Measurements from ENCODE around the gene TEX48.

TEX48 gene

GRCh38 chr9:114674798-114675540, 7.0 kb downstream of the TEX48 start:
- in situ Hi-C loops (cut with HindIII; ENCODE audit: low pct_unique_long_range_greater_than_20kb, low sequenced_read_pairs), result no loop called here
- DNase-seq (ENCODE audit: low read depth in 1 of 2, low spot score in 1 of 2), result no peak
- TF ChIP-seq JUND (IDR thresholded peaks at IDR 0.05; ENCODE audit: low read depth), result no peak

- TF ChIP-seq JUND (IDR thresholded peaks at IDR 0.05; ENCODE audit: low read depth), result no peak
- in situ Hi-C loops (cut with HindIII; ENCODE audit: low pct_unique_long_range_greater_than_20kb, low sequenced_read_pairs), result no loop called here
- no peak for DNase-seq (ENCODE audit: low read depth in 1 of 2, low spot score in 1 of 2)
Measured at GRCh38 chr9:114674076-114674797, 7.8 kb downstream of the TEX48 start.

- in situ Hi-C loops (cut with HindIII; ENCODE audit: low pct_unique_long_range_greater_than_20kb, low sequenced_read_pairs), result no loop called here
- no peak for TF ChIP-seq JUND (IDR thresholded peaks at IDR 0.05; ENCODE audit: low read depth)
- DNase-seq (ENCODE audit: low read depth in 1 of 2, low spot score in 1 of 2), result no peak
Measured at GRCh38 chr9:114671605-114672004, 10.4 kb downstream of the TEX48 start.

GRCh38 chr9:114669961-114670360, 12.0 kb downstream of the TEX48 start:
- in situ Hi-C loops (cut with HindIII; ENCODE audit: low pct_unique_long_range_greater_than_20kb, low sequenced_read_pairs), result no loop called here
- DNase-seq (ENCODE audit: low read depth in 1 of 2, low spot score in 1 of 2), result no peak
- TF ChIP-seq JUND (IDR thresholded peaks at IDR 0.05; ENCODE audit: low read depth), result no peak

- TF ChIP-seq JUND (IDR thresholded peaks at IDR 0.05; ENCODE audit: low read depth), result no peak
- in situ Hi-C loops (cut with HindIII; ENCODE audit: low pct_unique_long_range_greater_than_20kb, low sequenced_read_pairs), result no loop called here
- no peak for DNase-seq (ENCODE audit: low read depth in 1 of 2, low spot score in 1 of 2)
Measured at GRCh38 chr9:114668146-114668545, 13.8 kb downstream of the TEX48 start.

- no peak for DNase-seq (ENCODE audit: low read depth in 1 of 2, low spot score in 1 of 2)
- TF ChIP-seq JUND (IDR thresholded peaks at IDR 0.05; ENCODE audit: low read depth), result no peak
- in situ Hi-C loops (cut with HindIII; ENCODE audit: low pct_unique_long_range_greater_than_20kb, low sequenced_read_pairs), result no loop called here
Measured at GRCh38 chr9:114666851-114667250, 15.1 kb downstream of the TEX48 start.

GRCh38 chr9:114666401-114666800, 15.6 kb downstream of the TEX48 start:
- no peak for TF ChIP-seq JUND (IDR thresholded peaks at IDR 0.05; ENCODE audit: low read depth)
- in situ Hi-C loops (cut with HindIII; ENCODE audit: low pct_unique_long_range_greater_than_20kb, low sequenced_read_pairs), result no loop called here
- no peak for DNase-seq (ENCODE audit: low read depth in 1 of 2, low spot score in 1 of 2)

- no peak for TF ChIP-seq JUND (IDR thresholded peaks at IDR 0.05; ENCODE audit: low read depth)
Measured at GRCh38 chr9:114664181-114664580, 17.8 kb downstream of the TEX48 start.

GRCh38 chr9:114662081-114662989, 19.7 kb downstream of the TEX48 start:
- peak; percentile 64 to 66 for DNase-seq (ENCODE audit: low read depth in 1 of 2, low spot score in 1 of 2)
- TF ChIP-seq JUND (IDR thresholded peaks at IDR 0.05; ENCODE audit: low read depth), result no peak
- in situ Hi-C loops (cut with HindIII; ENCODE audit: low pct_unique_long_range_greater_than_20kb, low sequenced_read_pairs), result no loop called here

More at GRCh38 chr9:114664181-114664580, 17.8 kb downstream of the TEX48 start:
- in situ Hi-C loops (cut with HindIII; ENCODE audit: low pct_unique_long_range_greater_than_20kb, low sequenced_read_pairs), result no loop called here
- DNase-seq (ENCODE audit: low read depth in 1 of 2, low spot score in 1 of 2), result no peak

GRCh38 chr9:114657705-114658104, 24.3 kb downstream of the TEX48 start, which contains the start of gene TEX53:
Gene TEX53 (minus strand): TSS chr9:114657805. CDS start chr9:114657774, 31 bp downstream.
- no peak for TF ChIP-seq JUND (IDR thresholded peaks at IDR 0.05; ENCODE audit: low read depth)
- in situ Hi-C loops (cut with HindIII; ENCODE audit: low pct_unique_long_range_greater_than_20kb, low sequenced_read_pairs), result no loop called here
- no peak for DNase-seq (ENCODE audit: low read depth in 1 of 2, low spot score in 1 of 2)

GRCh38 chr9:114656301-114656700, 25.7 kb downstream of the TEX48 start:
- in situ Hi-C loops (cut with HindIII; ENCODE audit: low pct_unique_long_range_greater_than_20kb, low sequenced_read_pairs), result no loop called here
- no peak for TF ChIP-seq JUND (IDR thresholded peaks at IDR 0.05; ENCODE audit: low read depth)
- no peak for DNase-seq (ENCODE audit: low read depth in 1 of 2, low spot score in 1 of 2)

- DNase-seq (ENCODE audit: low read depth in 1 of 2, low spot score in 1 of 2), result no peak
- no peak for TF ChIP-seq JUND (IDR thresholded peaks at IDR 0.05; ENCODE audit: low read depth)
- in situ Hi-C loops (cut with HindIII; ENCODE audit: low pct_unique_long_range_greater_than_20kb, low sequenced_read_pairs), result no loop called here
Measured at GRCh38 chr9:114655689-114656088, 26.3 kb downstream of the TEX48 start.
